Transverse colon (tissue), 3 donors: ENCODE measurements around the gene SUSD3.

Experiments
- CTCF ChIP-seq, 5 experiments: fragments of 200-600 bp in 3 of 5; fragments of 450-650 bp in 2 of 5; sonication (generic) in 3 of 5; IDR thresholded peaks; 1 replicate in 2 of 5; 2 replicates in 3 of 5; pipeline ENCODE4 v1.5.1; 2016 to 2017; ENCODE audit warnings: antibody characterized with exemption in 5 of 5, inconsistent platforms in 3 of 5, mild to moderate bottlenecking in 2 of 5, moderate library complexity in 1 of 5
- EP300 ChIP-seq: sonication (generic); formaldehyde crosslinking; IDR thresholded peaks from one replicate; pipeline ENCODE4 v1.6.1; 2017; ENCODE audit warnings: antibody characterized with exemption, low read depth
- POLR2A ChIP-seq: fragments of 450-650 bp; IDR thresholded peaks from one replicate; pipeline ENCODE4 v1.6.1; 2016; ENCODE audit warnings: antibody characterized with exemption, mild to moderate bottlenecking, moderate library complexity

- no peak for TF ChIP-seq CTCF (IDR thresholded peaks at IDR 0.05)
- no peak for TF ChIP-seq POLR2A
- TF ChIP-seq EP300 = no peak
Measured at GRCh38 chr9:93100276-93100636, 41.8 kb downstream of the SUSD3 start.
